Measurements from ENCODE around the gene GPX4.
"Not testable (repeated sequence)": the region's sequence is repeated elsewhere in the genome, so short reads cannot be mapped to it uniquely, and the experiment has no call there.

Gene GPX4

DNA sequence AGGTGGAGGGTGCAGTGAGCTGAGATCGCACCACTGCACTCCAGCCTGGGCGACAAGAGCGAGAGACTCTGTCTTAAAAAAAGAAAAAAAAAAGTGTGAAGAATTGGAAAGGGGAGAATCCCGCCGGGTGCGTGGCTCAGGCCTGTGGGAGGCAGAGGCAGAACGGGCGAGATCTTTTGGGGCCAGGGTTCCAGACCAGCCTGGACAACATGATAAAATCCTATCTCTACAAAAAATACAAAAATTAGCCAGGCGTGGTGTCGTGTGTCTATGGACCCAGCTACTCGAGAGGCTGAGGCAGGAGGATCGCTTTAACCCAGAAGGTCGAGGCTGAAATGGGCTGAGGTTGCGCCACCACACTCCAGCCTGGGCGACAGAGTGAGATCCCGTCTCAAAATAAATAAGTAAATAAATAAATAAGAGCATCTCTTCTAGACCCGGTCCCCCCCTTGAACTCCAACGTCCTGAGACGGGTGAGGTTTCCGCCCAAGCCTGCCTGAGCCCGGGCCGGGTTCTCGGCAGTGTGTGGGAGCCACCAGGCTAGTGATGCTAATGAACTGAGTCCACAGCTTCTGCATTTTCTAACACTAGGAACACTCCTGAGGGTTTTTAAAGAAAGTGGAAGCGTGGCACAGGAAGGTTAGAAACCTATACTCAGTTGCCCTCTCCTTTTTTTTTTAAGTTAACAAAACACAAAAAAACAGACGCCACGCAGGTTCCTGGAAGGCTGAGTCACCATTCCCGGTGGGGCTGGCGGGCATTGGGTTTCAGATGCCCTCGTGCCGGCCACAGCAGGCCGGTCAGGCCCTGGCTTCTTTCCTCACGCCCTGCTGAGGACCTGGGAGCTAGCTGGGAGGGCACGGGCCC, 22.0 kb downstream of the GPX4 start:
- peaks cover 23 to 70% of the 10 kb centered on the region in 2 donors for H3K36me3 ChIP-seq (ENCODE audit: control insufficient read depth in 1 of 2, insufficient read depth in 2 of 2, low read length in 2 of 2)
- H3K4me1 ChIP-seq (ENCODE audit: control insufficient read depth in 1 of 2, insufficient read depth in 2 of 2, low read length in 2 of 2) = peaks cover 0 to 16% of the 10 kb centered on the region in 2 donors
- H3K9me3 ChIP-seq (ENCODE audit: control insufficient read depth in 1 of 2, low read length in 2 of 2) = no peaks in the 10 kb centered on the region
- H3K27me3 ChIP-seq (ENCODE audit: low read depth, low read length) = no peaks in the 10 kb centered on the region
- H3K27ac ChIP-seq (ENCODE audit: low read length) = no peak overlapping the region
- H3K4me3 ChIP-seq (ENCODE audit: low read depth in 1 of 2, low read length in 2 of 2) = no peak overlapping the region

DNA sequence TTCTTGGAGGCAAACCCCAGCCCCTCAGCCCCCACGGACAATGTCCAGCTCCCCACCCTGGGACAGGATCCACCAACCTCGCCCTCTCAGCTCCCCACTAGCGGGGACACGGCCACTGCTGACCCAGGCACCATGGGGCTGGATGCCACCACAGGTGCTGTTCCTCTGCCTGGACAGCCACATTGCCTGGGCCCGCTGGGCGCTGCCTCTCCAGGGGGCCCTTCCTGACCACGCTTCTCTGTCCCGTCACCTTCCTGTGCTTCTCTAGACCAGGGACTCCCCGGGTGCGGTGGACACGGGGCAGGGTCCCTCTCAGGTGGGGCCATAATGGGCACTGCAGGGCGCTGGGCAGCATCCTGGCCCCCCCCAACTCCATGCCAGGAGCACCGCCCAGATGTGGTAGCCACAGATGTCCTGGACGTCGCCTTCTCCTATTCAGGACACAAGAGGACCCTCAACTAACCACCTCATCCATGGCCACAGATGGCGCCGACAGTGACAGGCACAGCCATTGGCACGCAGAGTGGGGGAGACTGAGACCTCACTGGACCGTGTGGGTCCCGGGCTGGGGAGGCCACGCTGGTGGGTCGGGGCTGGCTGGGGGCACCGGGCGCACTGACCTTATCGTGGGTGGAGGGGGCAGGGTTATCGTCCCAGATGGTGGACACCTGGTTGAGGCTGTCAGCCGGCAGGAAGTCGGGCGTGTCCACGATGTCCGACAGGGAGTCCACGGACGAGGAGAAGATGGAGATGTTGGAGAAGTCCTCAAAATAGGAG, 23.4 kb downstream of the GPX4 start:
- Histone ChIP-seq H3K27ac (ENCODE audit: low read length) (no peak overlapping the region), H3K4me1 (ENCODE audit: control insufficient read depth in 1 of 2, insufficient read depth in 2 of 2, low read length in 2 of 2) (peaks cover 0 to 19% of the 10 kb centered on the region in 2 donors), H3K36me3 (ENCODE audit: control insufficient read depth in 1 of 2, insufficient read depth in 2 of 2, low read length in 2 of 2) (peaks cover 11 to 56% of the 10 kb centered on the region in 2 donors), H3K4me3 (ENCODE audit: low read depth in 1 of 2, low read length in 2 of 2) (no peak overlapping the region), H3K27me3 (ENCODE audit: low read depth, low read length) (no peaks in the 10 kb centered on the region), H3K9me3 (ENCODE audit: control insufficient read depth in 1 of 2, low read length in 2 of 2) (no peaks in the 10 kb centered on the region)

DNA sequence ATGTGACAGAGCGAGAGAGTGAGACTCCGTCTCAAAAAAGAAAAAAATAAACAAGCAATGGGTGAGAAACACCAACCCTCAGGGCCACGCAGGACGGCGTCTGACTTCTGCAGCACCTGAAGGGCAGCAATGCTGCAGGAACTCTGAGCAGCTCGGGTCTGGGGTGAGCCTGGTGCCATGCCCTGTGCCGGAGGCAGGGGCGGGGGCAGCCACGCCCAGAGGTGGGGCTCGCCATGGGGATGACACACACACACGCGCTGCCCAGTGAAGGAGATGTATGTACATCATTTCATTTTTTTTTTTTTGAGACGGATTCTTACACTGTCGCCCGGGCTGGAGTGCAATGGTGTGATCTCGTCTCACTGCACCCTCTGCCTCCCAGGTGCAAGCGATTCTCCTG, 24.3 kb downstream of the GPX4 start:
- Histone ChIP-seq H3K27ac (ENCODE audit: low read length) (no peak overlapping the region), H3K9me3 (ENCODE audit: control insufficient read depth in 1 of 2, low read length in 2 of 2) (no peaks in the 10 kb centered on the region), H3K4me1 (ENCODE audit: control insufficient read depth in 1 of 2, insufficient read depth in 2 of 2, low read length in 2 of 2) (peaks cover 6 to 25% of the 10 kb centered on the region in 2 donors), H3K36me3 (ENCODE audit: control insufficient read depth in 1 of 2, insufficient read depth in 2 of 2, low read length in 2 of 2) (peaks cover 10 to 48% of the 10 kb centered on the region in 2 donors), H3K27me3 (ENCODE audit: low read depth, low read length) (no peaks in the 10 kb centered on the region), H3K4me3 (ENCODE audit: low read depth in 1 of 2, low read length in 2 of 2) (no peak overlapping the region)

DNA sequence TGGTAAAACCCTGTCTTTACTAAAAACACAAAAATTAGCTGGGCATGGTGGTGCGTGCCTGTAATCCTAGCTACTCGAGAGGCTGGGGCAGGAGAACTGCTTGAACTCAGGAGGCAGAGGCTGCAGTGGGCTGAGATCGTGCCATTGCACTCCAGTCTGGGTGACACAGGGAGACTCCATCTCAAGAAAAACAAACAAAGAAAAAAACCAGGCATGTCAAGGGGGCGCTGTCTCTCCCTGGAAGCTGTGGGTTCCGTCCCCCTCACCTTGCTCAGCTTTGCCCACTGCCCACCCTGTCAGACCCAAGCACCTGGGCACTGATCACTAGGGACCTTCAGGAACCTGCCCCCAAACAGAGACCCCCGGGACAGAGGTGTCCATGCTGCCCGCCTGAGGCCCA, 25.3 kb downstream of the GPX4 start:
- not testable (repeated sequence) for H3K9me3 ChIP-seq (ENCODE audit: control insufficient read depth in 1 of 2, low read length in 2 of 2); H3K27ac ChIP-seq (ENCODE audit: low read length); H3K27me3 ChIP-seq (ENCODE audit: low read depth, low read length)
- peak overlapping the region in 1 of 2 donors; percentile 32 for H3K4me3 ChIP-seq (ENCODE audit: low read depth in 1 of 2, low read length in 2 of 2)
- H3K36me3 ChIP-seq (ENCODE audit: control insufficient read depth in 1 of 2, insufficient read depth in 2 of 2, low read length in 2 of 2) = peaks cover 7 to 38% of the 10 kb centered on the region in 2 donors
- H3K4me1 ChIP-seq (ENCODE audit: control insufficient read depth in 1 of 2, insufficient read depth in 2 of 2, low read length in 2 of 2) = peaks cover 6 to 23% of the 10 kb centered on the region in 2 donors

DNA sequence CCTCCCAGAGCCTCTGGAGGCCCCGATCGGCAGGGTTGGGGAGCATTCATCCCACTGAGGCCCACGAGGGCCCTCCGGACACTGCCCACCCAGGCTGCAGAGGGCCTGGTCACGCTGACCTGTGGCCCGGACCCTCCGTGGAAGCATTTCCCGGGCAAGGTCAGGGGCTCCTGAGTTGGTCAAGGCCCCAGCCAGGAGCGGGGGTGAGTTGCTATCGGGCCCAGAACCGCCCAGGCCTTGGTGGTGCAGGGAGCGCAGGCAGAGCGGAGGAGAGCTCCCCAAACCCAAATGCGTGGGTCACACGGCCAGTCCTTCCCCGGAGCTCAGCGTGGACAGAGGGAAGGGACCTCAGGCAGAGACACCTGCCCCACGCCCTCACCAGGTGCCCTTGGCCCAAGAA, 25.7 kb downstream of the GPX4 start:
- Histone ChIP-seq H3K36me3 (ENCODE audit: control insufficient read depth in 1 of 2, insufficient read depth in 2 of 2, low read length in 2 of 2) (peaks cover 5 to 35% of the 10 kb centered on the region in 2 donors), H3K27me3 (ENCODE audit: low read depth, low read length) (no peaks in the 10 kb centered on the region), H3K27ac (ENCODE audit: low read length) (no peak overlapping the region), H3K9me3 (ENCODE audit: control insufficient read depth in 1 of 2, low read length in 2 of 2) (no peaks in the 10 kb centered on the region), H3K4me3 (ENCODE audit: low read depth in 1 of 2, low read length in 2 of 2) (peak overlapping the region in 1 of 2 donors; percentile 32), H3K4me1 (ENCODE audit: control insufficient read depth in 1 of 2, insufficient read depth in 2 of 2, low read length in 2 of 2) (peaks cover 6 to 23% of the 10 kb centered on the region in 2 donors)

DNA sequence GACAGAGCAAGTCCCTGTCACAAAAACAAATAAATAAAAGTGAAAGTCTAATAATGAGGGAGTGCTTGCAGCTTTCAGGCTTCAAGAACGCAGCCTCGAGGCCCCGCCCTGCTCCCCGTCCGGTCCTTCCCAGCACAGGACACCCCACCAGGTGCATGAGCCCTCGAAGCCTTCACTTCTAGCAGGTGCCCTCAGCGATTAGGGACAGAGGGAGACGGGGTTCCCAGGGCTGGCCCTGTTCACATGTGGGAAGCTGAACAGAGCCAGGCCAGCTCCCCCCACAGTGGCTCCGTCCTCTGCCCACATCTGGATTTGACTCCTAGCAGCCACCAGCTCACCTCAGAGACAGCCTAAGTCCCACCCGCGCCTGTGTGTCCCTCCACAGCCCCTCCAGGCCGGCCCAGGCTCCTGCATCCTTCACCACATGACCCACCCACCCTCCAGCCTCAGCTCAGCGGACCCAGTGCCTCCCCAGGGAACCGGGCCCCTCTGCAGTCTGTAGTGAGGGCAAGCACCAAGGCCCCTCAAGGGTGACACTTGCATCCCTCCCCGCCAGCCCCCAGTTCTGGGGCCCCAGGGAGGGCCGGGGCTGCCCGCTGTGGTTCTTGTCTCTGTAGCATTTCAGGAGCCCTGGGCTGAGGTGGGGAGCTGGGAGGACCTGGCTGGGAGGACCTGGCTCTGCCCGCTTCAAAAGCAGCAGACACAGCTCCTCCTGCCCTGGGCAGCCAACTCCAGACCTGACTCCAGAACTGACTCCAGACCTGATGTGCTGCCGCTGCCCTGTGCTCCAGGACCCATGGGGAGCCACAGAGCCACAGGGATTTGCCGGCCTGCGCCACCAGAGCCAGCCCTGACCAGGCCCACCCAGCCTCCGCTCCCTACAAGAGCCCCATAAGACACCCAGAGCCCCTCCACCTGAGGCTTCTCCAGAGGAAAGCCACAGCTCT, 27.2 kb downstream of the GPX4 start:
- Histone ChIP-seq H3K4me1 (ENCODE audit: control insufficient read depth in 1 of 2, insufficient read depth in 2 of 2, low read length in 2 of 2) (peaks cover 6 to 26% of the 10 kb centered on the region in 2 donors), H3K4me3 (ENCODE audit: low read depth in 1 of 2, low read length in 2 of 2) (peak overlapping the region; percentile 74 to 81), H3K36me3 (ENCODE audit: control insufficient read depth in 1 of 2, insufficient read depth in 2 of 2, low read length in 2 of 2) (peaks cover 0 to 22% of the 10 kb centered on the region in 2 donors), H3K27me3 (ENCODE audit: low read depth, low read length) (no peaks in the 10 kb centered on the region), H3K27ac (ENCODE audit: low read length) (peak overlapping the region; percentile 81), H3K9me3 (ENCODE audit: control insufficient read depth in 1 of 2, low read length in 2 of 2) (no peaks in the 10 kb centered on the region)

DNA sequence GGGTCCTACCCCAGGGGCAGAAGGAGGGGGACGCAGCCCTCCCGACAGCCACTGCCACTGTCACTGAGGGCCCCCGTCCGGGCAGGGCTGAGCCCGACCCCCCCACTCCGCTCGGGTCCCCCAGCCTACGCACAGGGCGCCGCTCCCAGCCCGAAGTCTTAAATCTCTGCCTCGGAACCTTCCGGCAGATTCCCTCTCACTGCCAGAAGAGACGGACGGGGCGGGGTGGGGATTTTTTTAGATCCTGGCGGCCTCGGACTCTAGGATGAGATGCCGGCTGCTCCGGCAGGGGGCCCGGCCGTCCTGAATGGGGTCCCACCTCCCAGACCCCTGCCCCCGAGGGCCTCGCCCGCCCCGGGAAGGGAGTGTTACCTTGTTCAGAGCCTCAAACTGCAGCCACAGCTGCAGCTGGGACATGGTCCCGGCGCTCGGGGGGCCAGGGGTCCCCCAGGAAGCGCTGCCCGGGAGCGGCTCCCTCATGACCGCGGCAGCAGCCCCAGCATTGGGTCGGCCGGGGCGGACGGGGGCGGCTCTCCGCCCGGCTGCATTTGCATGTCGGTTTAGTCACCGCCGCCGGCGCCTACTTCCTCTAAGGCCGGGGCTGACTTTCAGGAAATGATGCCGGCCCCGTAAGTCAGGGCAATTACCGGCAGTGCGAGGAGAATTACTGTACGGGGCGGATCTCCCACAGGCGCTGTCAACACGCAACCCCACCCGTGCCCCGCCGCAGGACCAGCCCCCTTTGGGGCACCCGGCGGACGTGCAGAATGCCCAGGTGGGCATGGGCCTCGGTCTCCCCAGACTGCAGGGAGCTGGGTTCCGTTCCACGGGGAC, 28.1 kb downstream of the GPX4 start:
- H3K4me3 ChIP-seq (ENCODE audit: low read depth in 1 of 2, low read length in 2 of 2) = peak overlapping the region; percentile 74 to 81
- peaks cover 0 to 13% of the 10 kb centered on the region in 2 donors for H3K36me3 ChIP-seq (ENCODE audit: control insufficient read depth in 1 of 2, insufficient read depth in 2 of 2, low read length in 2 of 2)
- H3K4me1 ChIP-seq (ENCODE audit: control insufficient read depth in 1 of 2, insufficient read depth in 2 of 2, low read length in 2 of 2) = peaks cover 6 to 33% of the 10 kb centered on the region in 2 donors

DNA sequence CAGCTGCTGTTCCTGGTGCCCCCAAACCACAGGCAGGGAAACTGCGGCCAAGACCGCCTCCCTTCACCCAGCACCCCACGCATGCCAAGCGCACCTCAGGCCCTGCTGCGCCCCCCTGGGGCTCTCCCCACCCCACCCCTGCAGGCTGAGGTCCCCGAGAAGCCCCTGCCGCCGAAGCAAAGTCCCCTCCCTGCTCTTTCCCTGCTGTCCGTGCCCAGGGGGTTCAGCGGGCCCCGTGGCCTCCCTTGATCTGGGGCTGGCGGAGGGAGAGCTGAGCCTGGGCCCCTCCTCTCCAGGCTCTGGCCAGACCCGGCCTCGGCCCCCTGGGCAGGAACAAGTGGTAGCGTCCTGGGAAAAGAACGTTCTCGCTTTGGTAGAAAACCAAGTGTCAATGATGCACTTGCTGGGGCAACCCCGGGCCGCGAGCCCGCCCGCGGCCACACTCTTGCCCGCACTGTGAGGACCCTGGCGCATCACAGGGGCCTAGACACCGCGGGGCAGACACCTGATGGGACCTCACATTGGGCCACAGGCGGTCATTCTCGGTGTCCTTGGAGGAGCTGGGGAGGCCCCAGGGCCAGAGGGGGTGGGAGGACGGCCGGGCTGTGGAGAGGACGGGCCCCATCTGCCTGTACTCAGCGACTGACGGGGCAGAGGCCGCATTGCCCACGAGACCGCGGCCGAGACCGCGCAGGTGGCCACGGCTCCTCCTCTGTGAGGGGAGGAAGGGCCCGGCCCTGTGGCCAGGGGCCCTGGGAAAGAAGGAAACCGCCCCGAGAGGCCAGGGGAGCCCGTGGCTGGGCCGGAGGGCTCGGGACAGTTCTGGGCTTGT, 29.0 kb downstream of the GPX4 start:
- H3K27ac ChIP-seq (ENCODE audit: low read length) = peak overlapping the region; percentile 81
- no peaks in the 10 kb centered on the region for H3K27me3 ChIP-seq (ENCODE audit: low read depth, low read length)
- peak overlapping the region; percentile 74 to 81 for H3K4me3 ChIP-seq (ENCODE audit: low read depth in 1 of 2, low read length in 2 of 2)
- H3K36me3 ChIP-seq (ENCODE audit: control insufficient read depth in 1 of 2, insufficient read depth in 2 of 2, low read length in 2 of 2) = peaks cover 0 to 4% of the 10 kb centered on the region in 2 donors
- H3K4me1 ChIP-seq (ENCODE audit: control insufficient read depth in 1 of 2, insufficient read depth in 2 of 2, low read length in 2 of 2) = peaks cover 6 to 33% of the 10 kb centered on the region in 2 donors
- no peaks in the 10 kb centered on the region for H3K9me3 ChIP-seq (ENCODE audit: control insufficient read depth in 1 of 2, low read length in 2 of 2)

More for the DNA sequence above, 28.1 kb downstream of the GPX4 start:
- Histone ChIP-seq H3K27ac (ENCODE audit: low read length) (peak overlapping the region; percentile 81), H3K9me3 (ENCODE audit: control insufficient read depth in 1 of 2, low read length in 2 of 2) (no peaks in the 10 kb centered on the region), H3K27me3 (ENCODE audit: low read depth, low read length) (no peaks in the 10 kb centered on the region)

DNA sequence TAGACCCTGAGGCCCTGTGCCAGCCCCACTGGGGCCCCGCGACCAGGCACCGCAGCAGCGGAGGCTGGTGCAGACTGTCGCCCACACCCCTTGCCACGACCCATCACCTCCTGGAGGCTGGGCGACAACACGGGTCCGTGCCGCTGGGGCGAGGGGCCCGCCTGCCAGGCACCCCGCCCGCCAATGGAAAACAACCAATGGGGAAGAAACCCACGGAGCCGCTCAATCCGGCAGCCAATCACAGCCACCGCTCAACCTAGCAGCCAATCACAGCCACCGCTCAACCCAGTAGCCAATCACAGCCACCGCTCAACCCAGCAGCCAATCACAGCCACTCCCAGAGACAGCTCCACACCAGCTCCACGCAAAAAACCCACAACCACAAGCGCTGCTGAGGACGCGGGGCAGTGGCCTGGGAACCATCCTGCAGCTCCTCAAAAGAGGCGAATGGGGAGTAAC, 29.7 kb downstream of the GPX4 start:
- Histone ChIP-seq H3K9me3 (ENCODE audit: control insufficient read depth in 1 of 2, low read length in 2 of 2) (no peaks in the 10 kb centered on the region), H3K36me3 (ENCODE audit: control insufficient read depth in 1 of 2, insufficient read depth in 2 of 2, low read length in 2 of 2) (peaks cover 0 to under 1% of the 10 kb centered on the region in 2 donors), H3K4me3 (ENCODE audit: low read depth in 1 of 2, low read length in 2 of 2) (peak overlapping the region in 1 of 2 donors; percentile 74), H3K4me1 (ENCODE audit: control insufficient read depth in 1 of 2, insufficient read depth in 2 of 2, low read length in 2 of 2) (peaks cover 6 to 33% of the 10 kb centered on the region in 2 donors), H3K27me3 (ENCODE audit: low read depth, low read length) (no peaks in the 10 kb centered on the region), H3K27ac (ENCODE audit: low read length) (peak overlapping the region; percentile 81)

All from muscle layer of duodenum (tissue), 2 donors.